Measurements from ENCODE around the gene R3HDM4.

DNA sequence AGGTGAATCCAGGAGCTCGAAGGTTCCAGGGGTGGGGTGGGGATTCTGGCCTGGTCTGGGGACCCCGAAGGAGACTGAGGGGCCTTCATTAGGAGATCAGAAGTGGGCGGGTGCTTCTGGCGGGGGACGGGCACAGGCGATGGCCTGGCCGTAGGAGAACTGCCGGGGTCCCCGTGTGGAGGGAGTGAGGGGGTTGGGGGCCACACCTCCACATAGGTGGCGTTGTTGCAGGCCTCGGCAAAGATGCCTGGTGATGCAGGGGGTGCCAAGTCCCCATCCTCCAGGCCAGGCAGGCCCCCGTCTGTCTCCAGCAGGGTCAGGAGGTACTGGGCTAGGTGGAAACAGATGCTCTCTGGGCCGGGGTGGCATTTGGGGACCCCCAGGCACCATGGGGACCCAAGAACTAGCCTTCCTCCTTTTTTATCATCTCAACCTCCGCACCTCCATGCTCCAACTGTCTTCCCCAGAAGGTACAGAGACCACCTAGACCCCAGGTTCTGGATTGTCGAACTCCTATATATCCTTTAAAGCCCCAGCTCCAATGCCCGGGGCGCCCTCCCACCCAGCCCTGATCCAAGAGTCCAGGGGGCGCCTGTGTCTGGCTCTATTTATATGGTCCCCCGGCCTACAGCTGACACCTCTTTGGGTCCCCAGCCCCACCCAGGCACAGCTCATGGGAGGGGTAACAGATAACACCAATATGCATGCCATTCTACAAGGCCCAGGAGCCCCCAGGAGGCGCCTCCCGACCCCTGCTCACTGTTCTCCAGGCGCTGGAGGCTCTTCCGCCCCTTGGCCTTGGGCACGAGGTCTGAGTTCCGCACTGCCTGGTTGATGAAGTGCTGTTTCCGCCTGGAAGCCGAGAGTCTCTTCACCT, 11.6 kb downstream of the R3HDM4 start:
- TF ChIP-seq BHLHE40 (IDR thresholded peaks at IDR 0.05; ENCODE audit: borderline replicate concordance) (no peak), ELF4 (IDR thresholded peaks at IDR 0.05) (no peak)

All from HEK293T (cell line).